ENCODE data around the gene ADAT2.

Gene ADAT2

GRCh38 chr6:143396497-143397226, 53.8 kb downstream of the ADAT2 start:
- DNase-seq: no peak

- DNase-seq: no peak
Observed at GRCh38 chr6:143395699-143396098, 54.8 kb downstream of the ADAT2 start.

GRCh38 chr6:143394389-143394788, 56.1 kb downstream of the ADAT2 start:
- no peak for DNase-seq

DNA sequence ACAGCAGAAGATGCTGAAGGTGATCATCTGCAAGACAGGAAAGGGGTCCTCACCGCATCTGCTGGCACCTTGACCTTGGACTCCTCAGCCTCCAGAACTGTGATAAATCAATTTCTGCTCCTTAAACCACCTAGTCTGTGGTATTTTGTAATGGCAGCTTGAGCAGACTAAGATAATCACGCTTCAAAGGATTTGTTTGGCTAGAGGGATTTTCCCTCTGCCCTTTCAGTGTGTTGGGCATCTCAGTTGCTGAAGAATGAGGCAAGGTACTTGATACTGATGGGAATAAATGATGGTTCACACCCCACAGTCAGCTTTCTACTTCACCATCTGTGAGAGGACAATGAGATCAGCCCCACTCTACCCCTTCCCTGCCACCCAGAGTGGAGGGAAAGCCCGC, 60.2 kb downstream of the ADAT2 start:
- no peak for DNase-seq

DNA sequence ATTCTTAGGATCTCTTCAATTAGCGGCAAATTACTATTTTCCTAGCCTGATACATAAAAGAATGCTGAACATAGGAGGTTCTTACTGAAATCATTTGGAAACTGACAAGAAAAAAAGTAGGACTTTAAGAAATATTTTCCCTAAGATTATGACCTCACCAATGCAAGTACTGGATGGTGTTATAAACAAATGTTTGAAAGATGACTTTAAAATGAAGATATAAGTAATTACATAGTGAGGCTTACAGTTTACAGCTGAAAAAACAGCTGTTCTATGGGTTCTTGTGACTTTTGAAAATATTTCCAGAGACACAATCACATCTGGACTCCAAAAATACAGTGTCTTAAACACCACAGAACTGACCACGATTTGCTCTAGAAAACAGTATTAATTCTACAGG, 64.9 kb downstream of the ADAT2 start:
- DNase-seq: no peak

DNA sequence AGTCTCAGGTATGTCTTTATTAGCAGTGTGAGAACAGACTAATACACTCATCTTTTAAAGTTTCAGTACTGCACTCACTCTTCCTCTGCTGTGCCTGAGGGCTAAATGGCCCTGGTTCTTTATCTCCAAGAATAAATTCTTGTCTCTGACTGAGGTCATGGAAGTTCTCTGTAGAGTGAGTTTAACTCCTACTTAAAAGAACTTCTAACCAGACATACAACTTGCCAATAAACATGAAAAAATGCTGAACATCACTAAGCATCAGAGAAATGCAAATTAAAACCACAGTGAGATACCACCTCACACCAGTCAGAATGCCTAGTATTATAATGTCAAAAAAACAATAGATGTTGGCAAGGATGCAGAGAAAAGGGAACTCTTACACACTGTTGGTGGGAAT, 73.6 kb downstream of the ADAT2 start:
- no peak for DNase-seq

DNA sequence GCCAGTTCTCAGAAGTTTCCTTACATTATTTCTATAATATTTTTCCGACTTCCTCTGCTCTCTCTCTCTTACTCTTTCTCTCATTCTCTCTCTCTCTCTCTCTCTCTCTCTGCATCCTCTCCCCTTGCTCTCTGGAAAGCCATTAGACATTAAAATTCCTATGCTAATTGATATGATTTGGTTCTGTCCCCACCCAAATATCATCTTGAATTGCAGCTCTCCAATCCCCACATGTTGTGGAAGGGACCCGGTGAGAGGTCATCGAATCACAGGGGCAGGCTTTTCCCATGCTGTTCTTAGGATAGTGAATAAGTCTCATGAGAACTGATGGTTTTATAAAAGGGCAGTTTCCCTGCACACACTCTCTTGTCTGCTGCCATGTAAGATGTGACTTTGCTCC, 74.1 kb downstream of the ADAT2 start:
- no peak for DNase-seq

GRCh38 chr6:143375022-143375585, 75.4 kb downstream of the ADAT2 start:
- no peak for DNase-seq

- DNase-seq: no peak
Observed at GRCh38 chr6:143374014-143374413, 76.5 kb downstream of the ADAT2 start.

Measured in T-helper 9 cell (primary cell).